AG08396 (cell line): ENCODE data around the gene FGFR4.

ENCODE experiments used
- DNase-seq: peaks from one replicate; pipeline ENCODE4 v3.0.0; 2012; ENCODE audit warnings: low spot score, mixed read lengths

Gene FGFR4

DNA sequence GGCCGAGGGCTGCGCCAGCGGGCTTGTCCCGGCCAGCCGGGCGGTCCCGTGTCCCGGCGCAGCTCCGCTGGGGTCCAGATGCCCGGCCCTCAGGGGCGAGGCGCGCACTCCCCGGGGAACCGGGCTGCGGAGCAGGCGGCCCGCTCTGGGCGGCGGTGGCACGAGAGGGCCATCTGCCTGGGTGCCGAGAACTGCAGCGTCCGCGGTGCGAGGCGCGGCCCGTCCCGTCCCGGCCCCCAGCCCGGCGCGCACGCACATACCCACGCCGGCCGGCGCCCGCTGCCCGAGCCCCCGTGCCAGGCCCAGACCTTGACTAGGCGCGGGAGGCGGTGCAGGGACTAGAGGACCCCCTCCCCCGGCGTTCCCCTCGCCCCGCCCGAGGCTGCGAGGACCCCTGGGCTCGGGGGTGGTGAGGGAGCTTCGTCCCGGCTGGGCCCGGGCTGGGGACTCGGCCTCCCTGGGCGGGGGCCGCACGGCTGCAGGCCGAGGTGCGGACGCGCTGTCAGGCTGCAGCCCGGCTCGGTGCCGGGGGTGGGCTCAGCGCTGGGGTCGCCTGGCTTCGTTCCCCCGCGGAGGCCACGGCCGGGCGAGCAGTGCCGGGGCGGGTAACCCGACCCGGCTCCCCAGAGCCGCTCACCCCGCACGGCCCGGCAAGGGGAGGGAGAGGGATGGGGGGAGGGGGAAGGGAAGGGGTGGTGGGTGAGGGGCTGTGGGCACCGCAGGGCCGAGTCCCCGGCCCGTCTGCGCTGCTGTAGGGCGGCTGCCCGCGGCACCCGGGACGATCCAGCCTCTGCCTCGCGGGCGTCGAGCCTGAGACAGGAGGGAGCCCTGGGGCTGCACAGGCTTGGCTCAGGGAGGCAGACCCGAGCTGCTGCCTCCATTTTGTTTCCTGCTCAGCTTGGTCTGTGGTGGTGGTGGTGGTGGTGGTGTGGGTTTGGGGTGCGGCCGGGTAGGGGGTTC lies 45.7 kb downstream of the FGFR4 start:
- DNase-seq, result peak; percentile 36

DNA sequence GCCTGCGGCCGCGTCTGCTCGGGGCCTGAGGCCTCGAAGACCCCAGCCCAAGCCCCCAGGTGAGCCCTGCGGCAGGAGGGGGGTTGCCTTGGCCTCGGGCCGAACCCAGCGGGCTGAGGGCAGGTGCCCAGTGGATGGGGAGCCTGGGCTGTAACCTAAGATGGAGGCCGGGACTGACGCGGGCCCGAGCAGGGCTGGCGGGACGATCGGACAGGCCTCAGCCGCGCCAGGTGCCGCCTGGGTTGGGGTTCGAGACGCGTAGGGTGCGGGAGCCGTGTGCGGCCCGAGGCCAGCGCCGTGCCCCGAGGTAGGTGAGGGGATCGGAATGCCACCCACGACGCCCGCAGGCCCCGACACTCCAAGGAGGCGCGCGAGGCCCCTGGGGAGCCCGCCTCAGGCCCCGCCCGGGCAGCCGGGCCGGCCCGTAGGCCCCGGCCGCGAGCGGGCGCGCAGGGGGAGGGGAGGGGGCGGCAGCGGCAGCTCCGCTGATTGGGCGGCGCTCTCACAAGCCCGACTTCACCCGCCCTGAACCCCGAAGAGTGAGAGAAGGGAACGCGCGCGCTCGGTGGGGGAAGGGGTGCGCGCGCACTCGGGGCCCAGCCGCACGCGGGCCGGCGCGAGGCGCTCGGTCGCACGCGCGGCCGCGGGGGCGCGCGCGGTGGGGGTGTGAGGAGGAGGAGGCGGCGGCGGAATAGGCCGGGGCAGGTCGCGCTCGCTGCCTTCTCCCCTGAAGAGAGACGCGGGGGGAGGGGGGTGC lies 46.6 kb downstream of the FGFR4 start, which contains the start of gene NSD1:
NSD1 (plus strand) TSS at position 678 of the 757 bp plus-strand sequence. CDS start 1,331 bp downstream, outside the sequence.
- DNase-seq, result peak; percentile 92

DNA sequence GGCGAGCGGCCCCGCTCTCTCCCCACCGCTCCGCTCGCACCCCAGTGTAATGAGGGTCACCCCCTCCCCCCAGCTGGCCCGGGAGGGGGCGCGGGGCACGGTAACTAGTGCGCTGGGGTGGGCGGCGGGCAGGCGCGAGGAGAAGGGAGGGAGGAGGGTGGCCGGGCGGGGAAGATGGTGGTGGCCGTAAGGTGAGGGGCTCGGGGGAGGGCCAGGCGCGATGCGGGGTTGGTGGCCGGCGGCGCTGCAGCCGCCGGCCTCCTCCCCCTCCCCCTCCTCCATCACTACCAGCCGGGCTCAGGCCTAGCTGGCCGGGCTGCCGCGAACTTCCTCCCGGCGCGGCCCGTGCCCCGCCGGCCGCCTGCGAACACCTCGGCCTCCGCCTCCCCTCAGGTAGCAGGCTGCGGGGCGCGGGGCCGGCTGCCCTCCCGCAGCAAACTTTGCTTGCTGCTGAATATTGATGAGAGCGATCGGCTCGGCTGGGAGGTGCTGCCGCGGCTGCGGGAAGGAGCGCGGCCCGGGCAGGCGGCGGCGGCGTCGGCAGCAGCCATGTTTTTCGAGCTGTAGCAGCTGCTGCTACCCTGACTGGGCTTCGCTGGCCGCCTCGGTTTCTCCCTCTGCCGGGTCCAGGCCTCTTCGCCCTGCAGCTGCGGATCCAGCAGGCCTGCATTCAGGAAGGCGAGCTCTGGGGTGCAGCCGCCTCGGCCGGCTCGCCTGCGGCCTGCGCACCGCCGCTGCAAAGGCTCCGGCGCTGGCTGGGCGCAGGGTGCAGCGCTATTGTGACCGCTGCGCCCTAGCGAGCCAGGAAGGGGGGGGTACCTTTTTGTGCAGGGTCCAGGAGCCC lies 47.4 kb downstream of the FGFR4 start:
- DNase-seq, result peak; percentile 72

DNA sequence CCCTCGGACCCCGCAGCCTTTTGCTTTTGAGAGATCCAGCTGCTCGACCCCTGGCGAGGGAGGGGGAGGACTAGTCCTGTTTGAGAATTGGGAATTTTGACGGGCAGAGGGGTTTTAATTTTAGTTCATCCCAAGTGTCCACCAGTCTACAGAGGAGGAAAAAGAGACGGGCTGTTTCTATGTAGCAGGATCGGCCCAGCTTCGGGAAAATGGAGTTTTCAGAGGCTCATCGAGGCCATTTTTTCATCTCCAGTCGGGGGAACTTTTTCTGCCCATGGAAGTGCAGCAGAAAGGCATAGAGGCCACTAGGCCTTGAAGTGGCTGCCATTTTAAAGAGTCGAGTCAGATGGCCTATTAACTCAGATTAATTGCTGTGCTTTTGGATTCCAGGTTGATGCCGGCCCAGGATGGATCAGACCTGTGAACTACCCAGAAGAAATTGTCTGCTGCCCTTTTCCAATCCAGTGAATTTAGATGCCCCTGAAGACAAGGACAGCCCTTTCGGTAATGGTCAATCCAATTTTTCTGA lies 48.0 kb downstream of the FGFR4 start:
- no peak for DNase-seq

DNA sequence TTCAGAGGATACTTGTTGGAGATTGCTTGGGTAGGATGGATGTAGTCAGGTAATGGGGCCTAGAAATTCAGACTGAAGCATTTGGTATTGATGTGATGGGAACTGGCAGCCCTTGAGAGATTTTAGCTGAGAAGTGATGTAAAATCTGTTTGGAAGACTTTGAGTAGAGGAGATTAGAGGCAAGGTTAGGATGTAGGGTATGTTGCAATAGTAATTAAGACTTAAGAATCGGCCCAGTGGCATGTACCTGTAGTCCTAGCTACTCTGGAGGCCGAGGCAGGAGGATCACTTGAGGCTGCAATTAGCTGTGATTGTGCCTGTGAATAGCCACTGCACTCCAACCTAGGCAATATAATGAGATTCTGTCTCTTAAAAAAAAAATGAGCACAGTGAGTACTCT lies 53.6 kb downstream of the FGFR4 start:
- no peak for DNase-seq

DNA sequence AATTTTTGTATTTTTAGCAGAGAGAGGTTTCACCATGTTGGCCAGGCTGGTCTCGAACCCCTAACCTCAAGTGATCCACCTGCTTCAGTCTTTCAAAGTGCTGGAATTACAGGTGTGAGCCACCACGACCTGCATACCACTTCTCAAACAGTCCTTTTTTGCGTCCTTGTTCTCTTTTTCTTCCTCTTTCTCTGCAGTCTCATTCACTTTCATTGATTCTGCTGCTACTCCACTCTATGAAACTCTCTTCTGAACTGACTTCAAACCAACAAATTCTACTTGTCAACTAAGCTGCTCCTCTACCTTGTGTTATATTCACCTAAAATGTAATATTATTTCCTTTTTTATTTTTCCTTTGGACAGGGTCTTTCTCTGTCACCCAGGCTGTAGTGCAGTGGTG lies 54.8 kb downstream of the FGFR4 start:
- DNase-seq, result no peak

DNA sequence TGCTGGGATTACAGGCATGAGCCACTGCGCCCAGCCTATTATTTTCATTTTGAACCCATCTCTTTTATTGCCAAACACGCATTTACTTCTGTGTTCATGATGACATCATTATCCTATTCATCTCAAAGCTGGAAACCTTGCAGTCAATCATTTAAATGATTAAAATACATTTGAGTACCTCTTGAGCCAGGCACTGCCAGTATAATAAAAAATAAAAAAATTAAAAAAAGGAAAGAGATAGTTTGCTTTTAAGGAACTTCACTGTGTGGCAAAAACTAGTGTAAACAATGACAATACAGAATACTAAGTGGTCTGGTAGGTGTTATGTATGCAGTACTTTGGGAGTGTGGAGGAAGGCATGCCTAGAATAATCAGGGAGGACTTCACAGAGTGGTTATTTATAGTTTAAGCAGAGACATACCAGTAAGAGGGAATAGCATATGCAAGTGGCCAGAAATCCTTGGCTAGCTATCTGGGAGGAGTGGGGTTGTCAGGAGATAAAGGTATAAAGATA lies 55.4 kb downstream of the FGFR4 start:
- DNase-seq, result no peak

DNA sequence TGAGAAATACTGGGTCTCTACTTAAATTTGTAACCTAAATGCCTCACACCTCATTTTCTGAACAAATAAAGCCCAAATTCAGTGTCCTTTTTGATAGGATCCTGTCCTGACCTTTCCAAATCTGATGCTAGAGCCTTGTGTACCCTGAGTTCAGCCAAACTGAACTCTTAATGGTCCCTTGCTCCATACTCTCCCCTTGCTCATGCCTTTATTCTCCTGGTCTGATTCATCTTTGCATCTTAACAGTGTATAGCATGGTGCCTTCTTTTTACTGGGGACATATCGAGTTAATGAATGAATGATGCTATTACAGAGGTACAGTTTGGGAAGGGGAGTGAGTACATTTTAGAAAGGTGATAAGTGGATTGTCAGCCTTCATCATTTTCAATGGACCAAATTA lies 56.1 kb downstream of the FGFR4 start:
- no peak for DNase-seq

DNA sequence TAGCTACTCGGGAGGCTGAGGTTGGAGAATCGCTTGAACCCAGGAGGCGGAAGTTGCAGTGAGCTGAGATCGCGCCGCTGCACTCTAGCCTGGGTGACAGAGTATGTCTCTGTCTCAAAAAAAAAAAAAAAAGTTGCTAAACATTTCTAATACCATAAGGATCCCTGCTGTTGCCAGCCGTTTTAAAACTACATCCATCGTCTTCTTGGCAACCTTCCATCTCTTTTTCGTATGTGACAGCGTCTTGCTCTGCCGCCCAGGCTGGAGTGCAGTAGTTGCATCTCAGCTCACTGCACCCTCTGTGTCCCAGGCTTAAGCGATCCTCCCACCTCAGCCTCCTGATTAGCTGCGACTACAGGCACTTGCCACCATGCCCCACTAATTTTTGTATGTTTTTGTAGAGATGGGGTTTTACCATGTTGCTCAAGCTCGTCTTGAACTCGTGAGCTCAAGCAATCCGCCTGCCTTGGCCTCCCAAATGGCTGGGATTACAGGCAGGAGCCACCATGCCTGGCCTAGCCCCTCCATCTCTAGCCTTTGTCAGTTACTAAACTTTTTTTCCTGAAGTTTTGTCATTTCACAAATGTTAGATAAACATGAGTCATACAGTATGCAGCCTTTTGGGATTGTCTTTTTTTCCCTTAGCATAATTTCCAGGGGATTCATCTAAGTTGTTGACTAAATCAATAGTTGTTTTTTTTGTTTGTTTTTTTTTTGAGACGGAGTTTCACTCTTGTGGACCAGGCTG lies 60.4 kb downstream of the FGFR4 start:
- no peak for DNase-seq
